HEK293T (cell line): ENCODE data around the gene HMGB2.
A peak's percentile ranks its signal among the peaks of the same experiment; 100 is the strongest.

Experiments used
- CTCF ChIA-PET: fragments of 350-600 bp; formaldehyde crosslinking; extraction: SDS; loops from one replicate; lab custom pipeline; 2021; ENCODE audit warnings: antibody characterized with exemption, inconsistent platforms; lab: Yijun Ruan, JAX
- POLR2A ChIA-PET: fragments of 350-600 bp; formaldehyde crosslinking; extraction: SDS; loops from one replicate; lab custom pipeline; 2020; ENCODE audit warnings: antibody characterized with exemption, inconsistent platforms; lab: Yijun Ruan, JAX
- DNase-seq: peaks from one replicate; pipeline ENCODE4 v3.0.0; 2012; ENCODE audit warnings: mixed read lengths; ENCODE audit errors: extremely low spot score
- ARNT ChIP-seq: fragments of 450-650 bp; IDR thresholded peaks from 2 replicates; pipeline ENCODE4 v1.6.1; 2017; ENCODE audit warnings: mild to moderate bottlenecking
- BHLHE40 ChIP-seq: fragments of 450-650 bp; IDR thresholded peaks from 2 replicates; pipeline ENCODE4 v1.6.1; 2016; ENCODE audit warnings: mild to moderate bottlenecking, moderate library complexity, borderline replicate concordance
- CTBP1 ChIP-seq: fragments of 450-650 bp; IDR thresholded peaks from 2 replicates; pipeline ENCODE4 v1.6.1; 2016; ENCODE audit warnings: borderline replicate concordance
- ELF4 ChIP-seq: fragments of 450-650 bp; IDR thresholded peaks from 2 replicates; pipeline ENCODE4 v1.6.1; 2017; ENCODE audit warnings: antibody characterized with exemption
- FOXA1 ChIP-seq: fragments of 450-650 bp; IDR thresholded peaks from 2 replicates; pipeline ENCODE4 v1.6.1; 2016; ENCODE audit warnings: mild to moderate bottlenecking
- FOXK2 ChIP-seq: fragments of 450-650 bp; IDR thresholded peaks from 2 replicates; pipeline ENCODE4 v1.6.1; 2016; ENCODE audit warnings: mild to moderate bottlenecking
- FOXM1 ChIP-seq: fragments of 450-650 bp; IDR thresholded peaks from 2 replicates; pipeline ENCODE4 v1.6.1; 2017; ENCODE audit warnings: mild to moderate bottlenecking, borderline replicate concordance
- HDGF ChIP-seq: fragments of 450-650 bp; IDR thresholded peaks from 2 replicates; pipeline ENCODE4 v1.6.1; 2017; ENCODE audit warnings: antibody characterized with exemption, borderline replicate concordance
- L3MBTL2 ChIP-seq: fragments of 450-650 bp; conservative IDR thresholded peaks from 2 replicates; pipeline ENCODE4 v1.6.1; 2016; ENCODE audit warnings: mild to moderate bottlenecking
- LEF1 ChIP-seq: fragments of 450-650 bp; IDR thresholded peaks from 2 replicates; pipeline ENCODE4 v1.6.1; 2017; ENCODE audit warnings: mild to moderate bottlenecking, borderline replicate concordance
- NFRKB ChIP-seq: fragments of 450-650 bp; IDR thresholded peaks from 2 replicates; pipeline ENCODE4 v1.6.1; 2016; ENCODE audit warnings: mild to moderate bottlenecking, moderate library complexity
- SP1 ChIP-seq: fragments of 450-650 bp; IDR thresholded peaks from 2 replicates; pipeline ENCODE4 v1.6.1; 2017
- SUZ12 ChIP-seq: fragments of 450-650 bp; IDR thresholded peaks from 2 replicates; pipeline ENCODE4 v1.6.1; 2016; ENCODE audit warnings: mild to moderate bottlenecking
- TARDBP ChIP-seq: fragments of 450-650 bp; IDR thresholded peaks from 2 replicates; pipeline ENCODE4 v1.6.1; 2016
- ZNF384 ChIP-seq: fragments of 450-650 bp; IDR thresholded peaks from 2 replicates; pipeline ENCODE4 v1.6.1; 2016
- TF ChIP-seq, protein P1 (sequence below): fragments of 450-650 bp; IDR thresholded peaks from 2 replicates; pipeline ENCODE4 v1.6.1; 2016

HMGB2 gene

GRCh38 chr4:173367946-173368345 lies 33.8 kb upstream of the HMGB2 start:
- DNase-seq, result no peak
- ChIA-PET POLR2A (interaction anchor here (13.1 kb wide), 1 partner anchor 34 kb away, joined by 317 read pairs; the partner anchor contains the start of gene HMGB2), CTCF (interaction anchor here (1.1 kb wide), 1 partner anchor 11 kb away, joined by 3 read pairs; no protein-coding TSS in a partner anchor)
- TF ChIP-seq L3MBTL2 (no peak), NFRKB (no peak), BHLHE40 (no peak), FOXK2 (no peak)

- CTCF ChIA-PET, result interaction anchor here (1.1 kb wide), 1 partner anchor 10 kb away, joined by 3 read pairs; no protein-coding TSS in a partner anchor
Observed at GRCh38 chr4:173367285-173367684, 33.1 kb upstream of the HMGB2 start.

GRCh38 chr4:173365359-173365996 lies 31.3 kb upstream of the HMGB2 start:
- POLR2A ChIA-PET, result interaction anchor here (13.1 kb wide), 1 partner anchor 32 kb away, joined by 317 read pairs; the partner anchor contains the start of gene HMGB2
- DNase-seq, result no peak
- TF ChIP-seq, protein P1, sequence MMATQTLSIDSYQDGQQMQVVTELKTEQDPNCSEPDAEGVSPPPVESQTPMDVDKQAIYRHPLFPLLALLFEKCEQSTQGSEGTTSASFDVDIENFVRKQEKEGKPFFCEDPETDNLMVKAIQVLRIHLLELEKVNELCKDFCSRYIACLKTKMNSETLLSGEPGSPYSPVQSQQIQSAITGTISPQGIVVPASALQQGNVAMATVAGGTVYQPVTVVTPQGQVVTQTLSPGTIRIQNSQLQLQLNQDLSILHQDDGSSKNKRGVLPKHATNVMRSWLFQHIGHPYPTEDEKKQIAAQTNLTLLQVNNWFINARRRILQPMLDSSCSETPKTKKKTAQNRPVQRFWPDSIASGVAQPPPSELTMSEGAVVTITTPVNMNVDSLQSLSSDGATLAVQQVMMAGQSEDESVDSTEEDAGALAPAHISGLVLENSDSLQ, result peak; percentile 27; the same call in 1 of the 2 replicates
- TF ChIP-seq L3MBTL2 (no peak), ZNF384 (no peak), HDGF (no peak), FOXA1 (no peak)
- CTCF ChIA-PET, result interaction anchor here (0.6 to 1.1 kb wide), 3 partner anchors 10 to 757 kb away, joined by 3 to 4 read pairs (median 3); no protein-coding TSS in a partner anchor

More at GRCh38 chr4:173367285-173367684, 33.1 kb upstream of the HMGB2 start:
- POLR2A ChIA-PET, result interaction anchor here (13.1 kb wide), 1 partner anchor 33 kb away, joined by 317 read pairs; the partner anchor contains the start of gene HMGB2
- no peak for DNase-seq
- TF ChIP-seq TARDBP (no peak), SP1 (no peak), FOXM1 (no peak), CTBP1 (no peak)

DNA sequence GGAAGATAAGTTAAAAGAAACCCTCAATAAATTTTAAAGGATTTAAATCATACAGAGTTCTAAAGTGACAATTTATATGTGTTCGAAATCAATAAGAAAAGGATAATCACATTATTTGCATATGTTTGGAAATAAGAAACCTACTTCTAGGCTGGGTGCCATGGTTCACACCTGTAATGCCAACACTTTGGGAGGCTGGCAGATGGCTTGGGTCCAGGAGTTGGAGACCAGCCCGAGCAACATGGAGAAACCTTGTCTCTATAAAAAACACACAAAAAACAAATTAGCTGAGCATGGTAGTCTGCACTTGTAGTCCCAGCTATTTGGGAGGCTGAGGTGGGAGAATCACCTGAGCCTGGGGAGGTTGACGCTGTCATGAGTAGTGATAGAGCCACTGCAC lies 28.5 kb upstream of the HMGB2 start:
- CTCF ChIA-PET, result no interaction called here
- no peak for DNase-seq
- POLR2A ChIA-PET, result interaction anchor here (1.0 kb wide), 1 partner anchor 41 kb away, joined by 3 read pairs; no protein-coding TSS in a partner anchor
- TF ChIP-seq HDGF (no peak), FOXK2 (no peak), FOXM1 (no peak), ELF4 (no peak)

GRCh38 chr4:173360587-173361221 lies 26.5 kb upstream of the HMGB2 start:
- peak; percentile 14 for DNase-seq
- TF ChIP-seq CTBP1 (no peak), FOXA1 (no peak), FOXM1 (no peak), ELF4 (no peak)
- POLR2A ChIA-PET, result interaction anchor here (1.0 to 1.3 kb wide), 2 partner anchors 10 to 26 kb away, joined by 3 to 11 read pairs; partner anchors contain the start of genes HMGB2 and SAP30
- CTCF ChIA-PET, result interaction anchor here (0.6 to 1.2 kb wide), 4 partner anchors 9 to 347 kb away, joined by 3 to 5 read pairs (median 3); no protein-coding TSS in a partner anchor

- CTCF ChIA-PET, result interaction anchor here (0.5 to 0.9 kb wide), 2 partner anchors 31 to 87 kb away, joined by 3 read pairs; no protein-coding TSS in a partner anchor
- TF ChIP-seq SUZ12, result no peak
- no peak for TF ChIP-seq CTBP1
- POLR2A ChIA-PET, result interaction anchor here (0.9 to 5.4 kb wide), 6 partner anchors 11 to 172 kb away, joined by 3 to 54 read pairs (median 4); partner anchors contain the start of genes HAND2, HMGB2 and SAP30
- DNase-seq, result no peak
Observed at GRCh38 chr4:173357939-173358338, 23.8 kb upstream of the HMGB2 start.

GRCh38 chr4:173347467-173347866 lies 13.3 kb upstream of the HMGB2 start:
- DNase-seq, result no peak
- TF ChIP-seq SUZ12 (no peak), FOXK2 (no peak), TARDBP (no peak), CTBP1 (no peak), L3MBTL2 (no peak), BHLHE40 (no peak), FOXA1 (no peak), SP1 (no peak), ELF4 (no peak), ARNT (no peak), HDGF (no peak), NFRKB (no peak), FOXM1 (no peak), LEF1 (no peak), ZNF384 (no peak)
- TF ChIP-seq, protein P1, result no peak
- ChIA-PET CTCF (interaction anchor here (1.2 kb wide), 1 partner anchor 46 kb away, joined by 4 read pairs; no protein-coding TSS in a partner anchor), POLR2A (interaction anchor here (1.7 to 5.7 kb wide), 2 partner anchors 10 to 13 kb away, joined by 4 to 59 read pairs; partner anchors contain the start of gene HMGB2)
